GDM1 (cell line): Measurements from ENCODE around the gene PIGA.

Experiments
- DNase-seq: peaks from one replicate; lab custom pipeline; 2025; lab: John Stamatoyannopoulos, UW

The PIGA gene, protein sequence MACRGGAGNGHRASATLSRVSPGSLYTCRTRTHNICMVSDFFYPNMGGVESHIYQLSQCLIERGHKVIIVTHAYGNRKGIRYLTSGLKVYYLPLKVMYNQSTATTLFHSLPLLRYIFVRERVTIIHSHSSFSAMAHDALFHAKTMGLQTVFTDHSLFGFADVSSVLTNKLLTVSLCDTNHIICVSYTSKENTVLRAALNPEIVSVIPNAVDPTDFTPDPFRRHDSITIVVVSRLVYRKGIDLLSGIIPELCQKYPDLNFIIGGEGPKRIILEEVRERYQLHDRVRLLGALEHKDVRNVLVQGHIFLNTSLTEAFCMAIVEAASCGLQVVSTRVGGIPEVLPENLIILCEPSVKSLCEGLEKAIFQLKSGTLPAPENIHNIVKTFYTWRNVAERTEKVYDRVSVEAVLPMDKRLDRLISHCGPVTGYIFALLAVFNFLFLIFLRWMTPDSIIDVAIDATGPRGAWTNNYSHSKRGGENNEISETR

DNA sequence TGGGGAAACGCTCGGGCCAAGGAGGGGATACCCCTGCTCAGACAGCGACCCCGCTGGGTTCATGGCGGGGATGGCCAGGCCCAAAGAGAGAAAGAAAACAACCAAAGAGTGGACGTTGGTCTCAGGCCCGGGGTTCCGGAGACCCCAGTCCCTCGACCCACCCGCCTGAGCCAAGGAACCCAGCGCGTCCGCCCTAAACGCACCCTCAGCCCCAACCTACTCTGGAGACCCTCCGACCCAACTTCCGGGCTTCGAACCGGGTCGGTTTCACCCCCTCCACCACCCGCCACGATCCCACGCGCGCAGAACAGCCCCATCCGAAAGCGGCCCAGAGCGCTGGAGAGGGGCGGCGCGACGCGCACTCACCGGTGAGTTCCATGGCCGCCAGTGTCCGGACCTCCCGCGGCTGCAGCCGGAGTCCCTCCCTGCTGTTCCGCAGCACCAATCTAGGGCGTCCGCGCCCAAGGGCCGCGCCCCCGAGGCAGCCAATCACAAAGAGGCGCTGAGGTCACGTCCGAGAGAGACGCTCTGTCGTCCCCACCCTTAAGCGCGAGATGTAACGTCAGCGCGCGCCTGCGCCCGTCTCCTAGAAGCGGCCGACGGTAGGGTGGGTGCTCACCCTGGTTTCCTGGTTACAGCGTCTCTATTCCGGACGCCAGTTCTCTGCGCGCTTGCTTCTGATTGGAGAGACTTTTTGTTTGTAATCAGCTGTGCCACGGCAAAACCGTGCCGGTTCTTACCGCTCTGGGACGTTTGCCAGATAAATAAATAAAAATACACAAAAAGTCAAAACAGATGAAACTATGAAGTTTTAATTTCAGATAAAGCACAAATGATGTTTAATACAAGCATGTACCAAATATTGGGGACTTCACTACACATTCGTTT, at the start of gene PIGA:
Gene PIGA (minus strand): TSS at position 389 of the 888 bp plus-strand sequence. CDS start 3,593 bp downstream, outside the sequence.
- peak; percentile 87 for DNase-seq

GRCh38 chrX:15384304-15384703, 49.0 kb upstream of the PIGA start, which contains the start of gene VEGFD:
Gene VEGFD (minus strand): TSS chrX:15384413. CDS start chrX:15383946, 467 bp downstream.
- DNase-seq: no peak

DNA sequence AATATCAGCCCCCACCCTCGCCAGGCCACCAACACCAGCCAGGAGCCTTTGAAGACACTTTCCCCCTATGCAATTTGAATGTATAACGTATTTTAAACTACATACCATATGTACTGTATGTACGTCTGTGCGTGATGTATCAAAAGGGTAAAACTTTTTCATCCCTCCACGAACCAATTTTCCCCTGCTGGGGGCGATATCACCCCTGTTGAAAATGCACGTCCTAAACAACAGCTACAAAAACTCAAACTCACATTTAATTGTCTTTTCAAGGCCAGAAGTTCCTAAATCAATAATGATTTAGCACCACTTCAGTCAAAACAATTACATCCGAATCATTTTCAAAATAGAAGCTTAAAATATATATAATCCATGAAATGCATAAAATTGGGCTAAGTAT, 47.5 kb upstream of the PIGA start:
- no peak for DNase-seq

DNA sequence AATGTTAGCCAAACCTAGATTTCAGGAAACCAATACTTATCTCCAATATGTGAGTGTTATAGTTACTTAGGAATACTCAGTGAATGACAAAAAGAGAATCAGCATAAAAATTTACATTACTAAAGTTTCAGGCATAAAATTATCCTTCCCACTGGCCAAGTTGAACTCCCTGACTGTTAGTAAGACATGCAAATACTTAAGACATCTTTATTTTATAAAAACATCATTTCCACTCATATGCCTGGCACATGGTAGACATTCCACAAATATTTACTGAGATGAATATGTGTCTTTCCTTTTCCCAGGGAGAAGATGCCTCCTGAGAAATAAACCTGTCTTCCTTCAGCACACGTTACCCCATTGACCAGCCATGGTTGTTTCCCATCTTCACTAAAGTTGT, 41.6 kb upstream of the PIGA start:
- no peak for DNase-seq

- DNase-seq: no peak
These were observed 38.7 kb upstream of the PIGA start for GRCh38 chrX:15373976-15374375.

- no peak for DNase-seq
These were observed 31.4 kb upstream of the PIGA start for GRCh38 chrX:15366506-15367352.

- DNase-seq: no peak
These were observed 24.4 kb upstream of the PIGA start for GRCh38 chrX:15359701-15360100.

- DNase-seq: no peak
These were observed 23.2 kb upstream of the PIGA start for GRCh38 chrX:15358533-15358932.

GRCh38 chrX:15356444-15356843, 21.1 kb upstream of the PIGA start:
- no peak for DNase-seq

GRCh38 chrX:15350329-15350996, 15.1 kb upstream of the PIGA start:
- no peak for DNase-seq

DNA sequence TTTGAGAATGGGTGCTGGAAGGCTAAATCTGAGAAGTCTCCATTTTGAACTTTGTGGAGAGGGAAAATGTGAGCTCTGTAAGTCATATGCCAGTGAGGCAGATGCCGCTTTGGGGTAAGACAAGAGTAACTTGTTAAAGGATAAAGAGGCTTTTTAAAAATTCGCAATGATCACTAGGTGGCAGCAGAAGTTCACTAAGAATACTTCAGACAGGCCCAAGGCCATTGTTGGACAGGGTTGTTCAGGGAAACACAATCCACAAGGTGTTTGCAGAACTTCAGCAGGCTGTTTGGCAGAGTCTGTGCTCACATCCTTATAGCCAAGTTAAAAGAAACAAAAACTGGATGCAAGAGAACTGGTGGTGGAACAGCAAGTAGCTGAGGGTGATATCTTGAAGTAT, 13.7 kb upstream of the PIGA start:
- DNase-seq: peak; percentile 22

DNA sequence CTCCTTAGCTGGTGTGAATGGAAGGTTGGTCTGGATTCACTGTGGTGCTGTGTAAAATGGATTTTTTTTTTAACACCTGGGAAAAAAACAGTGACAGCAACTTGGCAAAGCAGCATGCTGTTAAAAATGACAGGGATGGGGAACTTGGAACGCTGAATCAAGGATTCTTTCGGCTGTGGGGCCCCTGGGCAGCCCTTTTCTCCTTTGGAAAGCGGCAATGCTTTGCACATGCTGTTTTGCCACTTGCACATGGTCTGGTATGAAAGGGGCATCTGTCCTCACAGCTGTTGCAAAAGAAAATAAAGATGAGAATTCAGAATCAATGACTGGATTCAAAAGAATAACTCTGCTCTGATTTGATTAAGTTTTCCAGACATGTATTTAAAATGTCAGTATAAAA, 10.7 kb upstream of the PIGA start:
- no peak for DNase-seq

GRCh38 chrX:15344106-15344505, 8.8 kb upstream of the PIGA start:
- no peak for DNase-seq

DNA sequence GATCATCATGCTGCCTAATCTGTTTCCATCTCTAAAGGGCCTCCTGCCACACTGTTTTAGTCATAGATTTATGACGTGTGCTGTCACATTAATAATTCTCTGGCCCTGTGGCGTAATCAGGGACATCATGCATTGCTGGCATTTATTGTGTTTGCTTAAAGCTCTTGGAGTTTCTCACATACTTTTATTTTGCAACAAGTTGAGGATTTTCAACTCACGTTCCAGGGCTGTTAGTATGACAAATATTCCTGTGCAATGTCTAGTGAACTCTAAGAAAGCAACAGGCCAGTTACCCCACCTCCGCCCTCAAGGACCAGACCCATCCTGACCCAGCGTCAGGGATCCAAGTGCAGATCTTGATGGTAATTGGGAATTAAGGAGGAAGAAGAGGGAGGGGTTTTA, 7.8 kb upstream of the PIGA start:
- DNase-seq: no peak

- no peak for DNase-seq
These were observed 5.5 kb upstream of the PIGA start for GRCh38 chrX:15340867-15341266.

DNA sequence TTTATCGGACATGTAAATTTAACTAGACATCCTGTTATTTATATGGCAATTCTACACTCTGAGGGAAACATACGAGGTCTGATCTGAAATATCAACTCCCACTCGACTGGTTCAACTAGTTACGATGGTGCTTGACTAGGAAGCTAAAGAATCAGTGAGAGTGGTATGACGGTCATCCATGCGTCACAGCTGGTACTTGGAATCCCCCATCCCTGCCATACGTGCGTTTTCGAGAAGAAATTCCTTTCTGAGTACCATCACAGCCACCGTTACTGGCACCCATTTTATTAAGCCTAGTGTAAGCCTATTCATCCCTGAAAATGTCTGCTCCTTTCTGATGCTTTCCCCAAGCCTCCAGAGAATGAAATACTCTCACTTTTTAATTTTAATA, 695 bp upstream of the PIGA start:
- no peak for DNase-seq

- DNase-seq: no peak
These were observed 762 bp downstream of the PIGA start for GRCh38 chrX:15334561-15334960.

DNA sequence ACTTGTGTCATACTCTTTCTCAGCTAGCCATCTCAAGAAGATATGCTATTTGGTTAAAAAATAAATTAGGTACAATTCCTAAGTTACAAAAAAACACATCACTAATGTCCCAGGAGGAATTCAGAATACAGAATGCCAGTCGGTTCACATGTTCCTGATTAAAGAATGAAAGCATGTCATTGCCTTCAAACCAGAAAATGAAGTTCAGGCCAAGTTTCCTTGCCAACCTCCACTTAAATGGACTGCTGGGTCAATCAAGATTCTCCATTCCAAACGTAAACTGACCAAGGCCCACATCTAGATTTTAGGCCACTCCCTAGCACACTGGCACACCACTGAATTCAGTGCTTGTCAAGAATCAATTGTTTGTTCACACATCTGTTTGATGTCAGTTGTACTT, 6.5 kb downstream of the PIGA start:
- no peak for DNase-seq

DNA sequence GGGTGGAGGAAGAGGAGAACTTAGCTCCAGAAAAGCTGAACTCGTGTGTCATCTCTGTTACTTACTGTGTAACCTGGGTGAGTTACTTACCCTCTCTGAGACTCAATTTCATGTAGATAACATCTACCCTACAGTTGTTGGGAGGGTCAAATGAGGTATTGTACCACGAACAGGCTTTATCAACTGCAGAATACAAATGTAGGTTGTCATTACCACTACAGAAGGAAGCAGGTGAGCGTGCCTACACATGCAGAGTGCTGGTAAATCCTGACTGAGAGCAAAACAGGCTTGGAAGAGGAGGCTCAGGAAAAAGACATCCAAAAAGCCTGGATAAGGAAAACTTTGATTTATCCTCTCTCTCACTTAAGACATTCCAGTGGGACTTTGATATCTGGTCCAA, 7.2 kb downstream of the PIGA start:
- DNase-seq: no peak

GRCh38 chrX:15322472-15322871, 12.9 kb downstream of the PIGA start:
- DNase-seq: no peak

GRCh38 chrX:15322072-15322471, 13.3 kb downstream of the PIGA start:
- DNase-seq: no peak
